ENCODE measurements around the gene RASSF5. TPM values are rescaled to one million over a fixed set of nuclear protein-coding genes. Genes with fewer than 3 reads are reported as not detected.

The RASSF5 gene, protein sequence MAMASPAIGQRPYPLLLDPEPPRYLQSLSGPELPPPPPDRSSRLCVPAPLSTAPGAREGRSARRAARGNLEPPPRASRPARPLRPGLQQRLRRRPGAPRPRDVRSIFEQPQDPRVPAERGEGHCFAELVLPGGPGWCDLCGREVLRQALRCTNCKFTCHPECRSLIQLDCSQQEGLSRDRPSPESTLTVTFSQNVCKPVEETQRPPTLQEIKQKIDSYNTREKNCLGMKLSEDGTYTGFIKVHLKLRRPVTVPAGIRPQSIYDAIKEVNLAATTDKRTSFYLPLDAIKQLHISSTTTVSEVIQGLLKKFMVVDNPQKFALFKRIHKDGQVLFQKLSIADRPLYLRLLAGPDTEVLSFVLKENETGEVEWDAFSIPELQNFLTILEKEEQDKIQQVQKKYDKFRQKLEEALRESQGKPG
- total RNA-seq (100 to 1,000 TPM; 153 to 156 TPM), total RNA-seq (265 to 1,441 (median 444) reads per million in 172 experiments)
- 199 TPM for polyA plus RNA-seq (2013, experiment 1 of 2)
- polyA plus RNA-seq (2013, experiment 2 of 2) = 202 TPM

DNA sequence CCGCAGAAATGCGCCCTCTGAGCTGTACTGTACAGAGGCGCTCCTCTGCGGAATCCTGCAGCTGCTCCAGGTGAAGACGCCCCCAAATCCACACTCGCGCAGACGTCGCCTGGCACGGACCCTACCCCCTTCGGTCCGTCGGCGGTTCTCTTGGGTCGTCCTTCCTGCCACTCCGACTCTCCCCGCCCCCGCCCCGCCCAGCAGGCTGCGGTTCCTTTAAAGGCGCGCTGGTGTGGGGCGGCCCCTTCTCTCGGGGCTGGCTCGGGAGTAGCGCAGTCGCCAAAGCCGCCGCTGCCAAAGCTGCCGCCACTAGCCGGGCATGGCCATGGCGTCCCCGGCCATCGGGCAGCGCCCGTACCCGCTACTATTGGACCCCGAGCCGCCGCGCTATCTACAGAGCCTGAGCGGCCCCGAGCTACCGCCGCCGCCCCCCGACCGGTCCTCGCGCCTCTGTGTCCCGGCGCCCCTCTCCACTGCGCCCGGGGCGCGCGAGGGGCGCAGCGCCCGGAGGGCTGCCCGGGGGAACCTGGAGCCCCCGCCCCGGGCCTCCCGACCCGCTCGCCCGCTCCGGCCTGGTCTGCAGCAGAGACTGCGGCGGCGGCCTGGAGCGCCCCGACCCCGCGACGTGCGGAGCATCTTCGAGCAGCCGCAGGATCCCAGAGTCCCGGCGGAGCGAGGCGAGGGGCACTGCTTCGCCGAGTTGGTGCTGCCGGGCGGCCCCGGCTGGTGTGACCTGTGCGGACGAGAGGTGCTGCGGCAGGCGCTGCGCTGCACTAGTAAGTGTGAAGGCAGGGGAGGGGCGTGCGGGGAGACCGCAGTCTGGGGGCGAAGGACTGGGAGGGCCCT is at the start of gene RASSF5:
TSS of gene RASSF5 (plus strand) at position 248 of the 846 bp plus-strand sequence. CDS start at position 320, 72 bp downstream.
- peaks cover 37% of the 10 kb centered on the region for H3K4me1 ChIP-seq (ENCODE audit: insufficient read depth, low read length)
- Mint-ChIP-seq H3K27me3 (peaks cover 15% of the 10 kb centered on the region), H3K36me3 (ENCODE audit: low read depth) (no peaks in the 10 kb centered on the region), H3K9me3 (no peaks in the 10 kb centered on the region), H3K4me1 (ENCODE audit: low read depth) (peaks cover 30% of the 10 kb centered on the region), H3K4me3 (peak within 1 kb of the TSS; percentile 86), H3K27ac (peak within 1 kb of the TSS; percentile 39)
- H3K4me3 ChIP-seq (ENCODE audit: low read length) = peak within 1 kb of the TSS; percentile 71
- intact Hi-C loops (cut with DNase I, micrococcal nuclease) = loop anchor here in 1 of 2 experiments (5.0 kb wide), 1 partner anchor 175 kb away; the partner anchor contains the start of gene MAPKAPK2
- DNase-seq (peak; percentile 65 to 86 (median 80)), ATAC-seq (ENCODE audit: poor library complexity) (peak; percentile 92)
- no peaks in the 10 kb centered on the region for H3K9me3 ChIP-seq (ENCODE audit: control insufficient read depth in 1 of 2, insufficient read depth in 1 of 2, low read length in 2 of 2)
- no peaks in the 10 kb centered on the region for H3K36me3 ChIP-seq (ENCODE audit: insufficient read depth, low read length)
- H3K27ac ChIP-seq (ENCODE audit: low read depth in 1 of 2, low read length in 2 of 2) = no peak within 1 kb of the TSS
- TF ChIP-seq, protein P1, sequence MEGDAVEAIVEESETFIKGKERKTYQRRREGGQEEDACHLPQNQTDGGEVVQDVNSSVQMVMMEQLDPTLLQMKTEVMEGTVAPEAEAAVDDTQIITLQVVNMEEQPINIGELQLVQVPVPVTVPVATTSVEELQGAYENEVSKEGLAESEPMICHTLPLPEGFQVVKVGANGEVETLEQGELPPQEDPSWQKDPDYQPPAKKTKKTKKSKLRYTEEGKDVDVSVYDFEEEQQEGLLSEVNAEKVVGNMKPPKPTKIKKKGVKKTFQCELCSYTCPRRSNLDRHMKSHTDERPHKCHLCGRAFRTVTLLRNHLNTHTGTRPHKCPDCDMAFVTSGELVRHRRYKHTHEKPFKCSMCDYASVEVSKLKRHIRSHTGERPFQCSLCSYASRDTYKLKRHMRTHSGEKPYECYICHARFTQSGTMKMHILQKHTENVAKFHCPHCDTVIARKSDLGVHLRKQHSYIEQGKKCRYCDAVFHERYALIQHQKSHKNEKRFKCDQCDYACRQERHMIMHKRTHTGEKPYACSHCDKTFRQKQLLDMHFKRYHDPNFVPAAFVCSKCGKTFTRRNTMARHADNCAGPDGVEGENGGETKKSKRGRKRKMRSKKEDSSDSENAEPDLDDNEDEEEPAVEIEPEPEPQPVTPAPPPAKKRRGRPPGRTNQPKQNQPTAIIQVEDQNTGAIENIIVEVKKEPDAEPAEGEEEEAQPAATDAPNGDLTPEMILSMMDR (IDR thresholded peaks at IDR 0.05) = no peak
- peaks cover 4 to 21% of the 10 kb centered on the region in 2 experiments for H3K27me3 ChIP-seq (ENCODE audit: control insufficient read depth in 1 of 2, insufficient read depth in 2 of 2, low read length in 2 of 2)
- CTCF ChIA-PET = interaction anchor here (1.5 kb wide), 1 partner anchor 76 kb away, joined by 5 read pairs; no protein-coding TSS in a partner anchor
- POLR2A ChIA-PET = interaction anchor here (0.6 to 2.5 kb wide), 10 partner anchors 11 to 295 kb away, joined by 3 to 14 read pairs (median 4); partner anchors contain the start of genes EIF2D and IKBKE

DNA sequence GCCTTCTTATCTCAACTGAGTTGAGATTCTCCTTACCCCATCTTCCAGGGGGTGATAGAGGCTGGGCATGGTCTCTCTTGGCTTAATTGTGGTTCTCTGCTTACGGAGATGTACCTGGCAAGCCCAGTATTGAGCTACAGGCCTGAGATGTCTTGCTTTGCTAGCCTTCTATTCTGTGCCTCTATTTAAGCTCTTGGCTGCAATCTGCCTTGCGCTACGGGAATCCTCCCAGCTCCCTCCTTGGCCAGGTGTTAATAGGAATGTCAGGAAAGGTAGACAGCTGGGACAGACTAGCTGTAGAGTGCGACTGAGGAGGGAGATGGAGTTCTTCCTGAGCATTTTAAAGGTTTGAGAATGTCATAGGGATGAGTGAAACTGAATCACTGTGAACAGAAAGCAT is 47.6 kb upstream of the RASSF5 start:
- no peak overlapping the region for H3K4me3 ChIP-seq (ENCODE audit: low read length)
- H3K9me3 ChIP-seq (ENCODE audit: control insufficient read depth in 1 of 2, insufficient read depth in 1 of 2, low read length in 2 of 2) = no peaks in the 10 kb centered on the region
- H3K27me3 ChIP-seq (ENCODE audit: control insufficient read depth in 1 of 2, insufficient read depth in 2 of 2, low read length in 2 of 2) = no peaks in the 10 kb centered on the region
- peaks cover 11% of the 10 kb centered on the region for H3K36me3 ChIP-seq (ENCODE audit: insufficient read depth, low read length)
- no peak overlapping the region for H3K27ac ChIP-seq (ENCODE audit: low read depth in 1 of 2, low read length in 2 of 2)
- H3K4me1 ChIP-seq (ENCODE audit: insufficient read depth, low read length) = peaks cover 16% of the 10 kb centered on the region
- no peak for DNase-seq
- TF ChIP-seq, protein P1 (IDR thresholded peaks at IDR 0.05) = no peak
- intact Hi-C loops (cut with DNase I, micrococcal nuclease) = loop anchor here in 1 of 2 experiments (2.0 to 10.0 kb wide), 2 partner anchors 123 to 315 kb away; no protein-coding TSS in a partner anchor
- H3K36me3 Mint-ChIP-seq (ENCODE audit: low read depth) = peaks cover 3% of the 10 kb centered on the region
- H3K27me3 Mint-ChIP-seq = no peaks in the 10 kb centered on the region
- peaks cover 6% of the 10 kb centered on the region for H3K4me1 Mint-ChIP-seq (ENCODE audit: low read depth)
- ATAC-seq (ENCODE audit: poor library complexity) = no peak
- H3K9me3 Mint-ChIP-seq = no peaks in the 10 kb centered on the region
- no peak overlapping the region for H3K27ac Mint-ChIP-seq
- POLR2A ChIA-PET = no interaction called here
- CTCF ChIA-PET = no interaction called here
- H3K4me3 Mint-ChIP-seq = no peak overlapping the region

DNA sequence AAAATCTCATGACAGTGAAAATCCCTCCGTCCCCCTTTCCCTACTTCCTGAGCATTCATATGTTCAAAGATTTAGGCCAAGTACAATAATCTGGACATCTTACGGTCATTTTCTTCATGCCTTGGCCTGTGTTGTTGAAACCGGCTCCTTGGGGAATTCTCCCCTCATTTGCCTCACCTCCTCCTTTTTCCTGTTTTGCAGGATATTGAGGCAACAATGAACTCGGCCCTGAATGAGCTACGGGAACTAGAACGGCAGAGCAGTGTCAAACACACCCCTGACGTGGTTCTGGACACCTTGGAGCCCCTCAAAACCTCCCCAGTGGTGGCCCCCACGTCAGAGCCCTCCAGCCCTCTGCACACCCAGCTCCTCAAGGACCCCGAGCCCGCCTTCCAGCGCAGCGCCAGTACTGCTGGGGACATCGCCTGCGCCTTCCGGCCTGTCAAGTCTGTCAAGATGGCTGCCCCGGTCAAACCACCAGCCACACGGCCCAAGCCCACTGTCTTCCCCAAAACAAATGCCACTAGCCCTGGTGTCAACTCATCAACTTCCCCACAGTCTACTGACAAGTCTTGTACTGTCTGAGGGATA is 46.4 kb upstream of the RASSF5 start:
- Histone ChIP-seq H3K4me1 (ENCODE audit: insufficient read depth, low read length) (peaks cover 20% of the 10 kb centered on the region), H3K27me3 (ENCODE audit: control insufficient read depth in 1 of 2, insufficient read depth in 2 of 2, low read length in 2 of 2) (no peaks in the 10 kb centered on the region), H3K36me3 (ENCODE audit: insufficient read depth, low read length) (no peaks in the 10 kb centered on the region), H3K4me3 (ENCODE audit: low read length) (no peak overlapping the region), H3K9me3 (ENCODE audit: control insufficient read depth in 1 of 2, insufficient read depth in 1 of 2, low read length in 2 of 2) (no peaks in the 10 kb centered on the region), H3K27ac (ENCODE audit: low read depth in 1 of 2, low read length in 2 of 2) (no peak overlapping the region)
- DNase-seq (no peak), ATAC-seq (ENCODE audit: poor library complexity) (no peak)
- Mint-ChIP-seq H3K36me3 (ENCODE audit: low read depth) (no peaks in the 10 kb centered on the region), H3K9me3 (no peaks in the 10 kb centered on the region), H3K27me3 (no peaks in the 10 kb centered on the region), H3K4me3 (no peak overlapping the region), H3K27ac (no peak overlapping the region), H3K4me1 (ENCODE audit: low read depth) (peaks cover 8% of the 10 kb centered on the region)
- TF ChIP-seq, protein P1 (IDR thresholded peaks at IDR 0.05) = no peak
- POLR2A ChIA-PET = interaction anchor here (0.6 to 1.3 kb wide), 2 partner anchors 19 to 43 kb away, joined by 3 read pairs; no protein-coding TSS in a partner anchor
- CTCF ChIA-PET = interaction anchor here (0.6 to 2.5 kb wide), 3 partner anchors 10 to 420 kb away, joined by 4 to 22 read pairs (median 21); partner anchors contain the start of gene IKBKE
- intact Hi-C loops (cut with DNase I, micrococcal nuclease) = loop anchor here in 1 of 2 experiments (2.0 kb wide), 1 partner anchor 122 kb away; no protein-coding TSS in a partner anchor

Data from CD4-positive, alpha-beta T cell (primary cell).